Kidney glomerular epithelial cell (primary cell): ENCODE measurements around the gene PARD3B.
A peak's percentile ranks its signal among the peaks of the same experiment; 100 is the strongest.
"Not testable (repeated sequence)": the region's sequence is repeated elsewhere in the genome, so short reads cannot be mapped to it uniquely, and the experiment has no call there.

Source experiments
- DNase-seq: peaks from one replicate; lab custom pipeline; 2025; lab: John Stamatoyannopoulos, UW

PARD3B gene

DNA sequence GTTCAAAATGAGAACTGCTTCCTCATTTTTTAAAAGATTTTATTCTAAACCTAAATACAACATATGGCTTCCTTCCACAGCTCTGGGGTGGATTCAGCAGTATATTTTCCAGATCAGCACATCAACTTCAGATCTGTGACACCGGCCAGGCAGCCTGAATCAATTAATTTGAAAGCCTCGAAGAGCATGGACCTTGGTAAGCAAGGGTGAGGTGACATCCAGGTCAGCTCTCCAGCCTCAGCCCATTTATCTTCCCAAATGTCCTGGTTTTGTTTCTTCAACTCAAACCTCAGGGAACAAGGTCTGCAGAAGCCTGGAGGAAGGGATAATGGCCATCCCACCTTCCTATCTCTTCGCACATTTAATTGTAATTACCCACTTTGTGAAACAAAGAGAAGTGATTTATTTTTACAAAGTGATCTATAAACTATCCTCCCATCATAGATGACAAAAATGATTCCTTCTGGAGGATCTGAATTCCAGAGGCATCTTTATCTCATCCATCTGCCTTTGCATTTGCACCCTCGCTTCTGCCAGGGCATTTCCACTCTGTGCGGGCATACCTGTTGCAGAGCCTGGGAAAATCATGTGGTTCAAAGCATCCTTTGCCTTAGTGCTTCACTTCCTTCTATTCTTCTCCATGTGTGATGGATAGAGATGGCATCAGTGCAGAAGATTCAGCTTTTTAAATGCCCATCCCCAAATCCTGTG lies 648.0 kb downstream of the PARD3B start:
- no peak for DNase-seq

DNA sequence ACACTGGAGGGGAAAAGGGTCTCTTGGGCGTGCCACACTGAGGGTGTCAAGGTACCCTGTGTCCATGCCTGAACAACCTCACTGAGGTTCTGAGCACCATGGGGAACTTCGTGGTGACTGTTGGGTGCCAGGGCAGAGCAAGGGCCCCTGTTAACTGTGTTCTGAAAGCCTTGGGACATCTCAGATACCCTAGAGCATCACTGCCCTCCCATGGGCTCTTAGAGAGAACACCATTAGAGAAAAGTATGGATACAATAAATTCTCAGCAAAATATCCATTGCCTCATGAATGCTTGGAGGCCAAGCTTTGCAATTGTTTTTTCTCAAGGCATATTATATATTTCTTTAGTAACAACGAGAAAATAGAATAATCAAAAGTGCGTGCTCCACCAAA lies 648.6 kb downstream of the PARD3B start:
- no peak for DNase-seq

DNA sequence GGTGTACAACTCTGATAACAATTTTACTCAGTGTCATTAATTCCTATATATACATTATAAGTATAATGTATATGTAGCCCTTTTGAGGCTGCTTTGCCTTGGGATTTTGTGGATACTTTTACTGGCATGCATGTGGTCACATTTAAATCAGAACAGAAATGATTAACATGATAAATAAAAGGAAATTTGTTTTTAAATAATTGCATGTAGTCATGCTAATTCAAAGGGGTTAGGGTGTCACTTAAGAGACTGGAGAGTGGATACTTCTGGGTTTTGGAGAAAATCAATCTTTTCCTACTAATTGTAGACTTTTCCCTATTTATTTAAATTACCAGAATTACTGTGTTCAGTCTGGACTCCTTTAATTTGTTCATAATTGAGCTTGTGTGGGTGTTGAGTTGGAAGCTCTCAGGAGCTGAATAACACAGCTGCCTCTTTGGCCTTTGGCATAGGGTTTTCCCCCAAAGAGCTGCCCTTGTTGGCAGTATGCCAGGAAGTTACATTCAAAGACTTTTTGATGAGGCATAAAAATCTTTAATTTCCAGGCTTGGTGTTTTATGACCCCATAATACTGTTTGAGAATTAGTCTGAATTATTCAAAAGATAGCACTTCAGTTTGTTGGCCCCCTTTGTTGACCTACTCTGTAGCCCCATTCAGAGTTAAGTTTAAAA lies 652.3 kb downstream of the PARD3B start:
- DNase-seq, result no peak

DNA sequence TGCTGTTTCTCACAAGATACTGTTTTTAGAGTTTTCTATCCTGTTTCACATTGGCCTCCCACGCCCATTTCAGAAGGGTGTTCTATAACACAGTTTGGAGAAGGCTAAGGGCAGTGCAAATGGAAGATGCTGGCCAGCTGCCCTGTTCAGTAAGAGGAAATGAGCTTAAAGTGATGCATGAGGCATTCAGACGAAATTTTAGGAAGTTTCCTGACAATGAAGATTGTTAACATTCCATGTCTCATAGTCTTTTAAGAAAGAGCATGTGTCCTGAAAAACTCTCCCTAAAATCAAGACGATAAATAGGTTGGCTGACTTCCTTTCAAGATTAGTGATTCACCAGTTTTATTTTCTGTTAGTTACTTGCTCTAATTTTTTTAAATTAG lies 652.9 kb downstream of the PARD3B start:
- DNase-seq, result no peak

DNA sequence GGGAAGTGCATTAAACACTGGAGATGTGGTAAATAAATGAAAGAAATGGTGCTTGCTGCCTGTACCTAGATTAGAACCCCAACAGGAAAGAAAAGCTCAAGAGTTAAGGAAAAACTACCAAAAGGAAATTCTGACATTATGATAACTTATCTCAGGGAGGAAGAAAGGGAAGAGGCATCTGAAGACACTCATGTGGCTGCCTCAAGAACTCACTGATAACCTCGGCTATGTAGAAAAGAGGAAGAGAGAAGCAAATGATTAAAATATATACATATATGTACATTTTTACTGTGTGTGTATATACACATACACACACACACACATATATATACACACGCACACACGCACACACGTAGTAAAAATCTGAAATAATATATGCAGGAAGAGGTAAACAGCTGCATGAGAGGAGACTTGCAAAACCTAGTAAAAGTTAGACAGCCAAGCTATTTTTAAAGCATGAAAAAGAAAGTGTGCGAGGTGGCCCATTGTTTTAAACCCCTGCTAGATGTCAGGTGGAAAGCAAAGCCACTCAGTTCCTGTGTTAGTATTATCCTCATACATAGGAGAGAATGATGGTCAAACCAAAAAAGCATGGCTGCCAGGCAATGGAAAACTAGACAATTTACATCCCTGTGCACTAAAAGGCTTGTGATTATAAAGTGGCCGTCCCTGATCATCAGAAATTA lies 654.0 kb downstream of the PARD3B start:
- DNase-seq, result no peak

DNA sequence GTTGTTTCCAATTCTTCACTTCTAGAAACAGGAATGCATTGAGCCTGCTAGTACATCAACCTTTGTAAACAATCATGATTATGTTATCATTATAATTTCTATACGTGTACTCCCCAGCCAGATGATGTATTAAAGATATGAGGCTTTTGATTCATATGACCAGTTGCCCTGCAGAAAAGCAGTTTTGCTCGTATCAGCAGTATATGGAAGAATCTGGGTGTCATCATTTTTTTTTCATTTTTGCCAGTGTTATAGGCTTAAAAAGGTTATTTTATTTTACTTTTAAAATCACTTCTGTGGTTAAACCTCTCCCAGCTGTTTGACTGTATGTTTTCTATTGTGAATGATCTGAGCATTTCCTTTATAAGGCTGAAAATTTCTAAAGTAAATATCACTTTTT lies 665.2 kb downstream of the PARD3B start:
- no peak for DNase-seq

DNA sequence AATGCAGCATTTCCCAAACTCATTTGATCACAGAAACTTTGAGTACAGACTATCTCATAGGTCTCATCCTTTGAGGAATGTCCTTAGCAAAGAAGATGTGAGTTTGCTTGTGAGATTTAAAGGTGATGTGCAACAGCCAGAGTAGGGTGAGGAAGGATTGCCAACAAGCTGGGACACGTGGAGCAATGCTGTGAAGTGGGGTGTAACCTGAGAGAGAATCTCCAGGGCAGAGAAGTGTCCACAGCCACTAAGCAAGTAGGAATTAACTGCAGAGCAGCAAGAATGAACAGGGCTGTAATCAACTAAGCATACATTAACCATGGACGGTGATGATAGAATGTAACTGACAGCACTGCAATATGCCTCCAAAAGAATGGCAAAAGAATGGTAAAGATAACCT lies 667.1 kb downstream of the PARD3B start:
- DNase-seq, result no peak

DNA sequence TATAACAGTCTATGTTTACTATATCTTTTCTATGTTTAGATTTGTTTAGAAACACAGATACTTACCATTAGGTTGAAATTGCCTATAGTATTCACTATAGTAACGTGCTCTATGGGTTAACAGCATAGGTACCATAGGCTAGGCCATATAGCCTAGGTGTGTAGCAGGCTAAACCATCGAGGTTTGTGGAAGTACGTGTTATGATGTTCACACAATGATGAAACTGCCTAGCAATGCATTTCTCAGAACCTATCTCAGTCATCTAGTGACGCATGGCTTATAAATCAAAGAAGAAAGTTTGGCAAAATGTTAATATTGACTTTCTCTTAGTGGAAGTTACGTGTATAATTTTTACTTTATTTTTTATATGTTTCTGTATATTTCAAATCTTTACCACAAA lies 670.8 kb downstream of the PARD3B start:
- no peak for DNase-seq

DNA sequence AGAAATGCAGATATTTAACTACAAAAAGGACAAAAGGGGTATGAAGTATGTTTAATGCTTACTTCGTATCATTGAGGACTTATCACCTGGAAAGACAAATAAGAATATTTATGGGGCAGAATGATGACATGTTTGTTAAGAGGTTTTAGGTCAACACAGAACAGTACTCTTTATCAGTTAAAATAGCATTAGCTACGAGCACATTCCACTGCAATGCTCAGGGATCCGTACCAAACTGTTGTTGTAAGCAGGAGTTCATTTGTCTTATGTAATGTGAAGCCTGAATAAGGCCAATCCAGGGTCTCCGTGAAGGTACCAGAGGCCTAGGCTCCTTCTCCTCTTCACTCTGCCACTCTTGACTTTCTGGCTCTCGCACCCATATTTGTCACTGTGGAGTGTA lies 671.3 kb downstream of the PARD3B start:
- DNase-seq, result no peak

DNA sequence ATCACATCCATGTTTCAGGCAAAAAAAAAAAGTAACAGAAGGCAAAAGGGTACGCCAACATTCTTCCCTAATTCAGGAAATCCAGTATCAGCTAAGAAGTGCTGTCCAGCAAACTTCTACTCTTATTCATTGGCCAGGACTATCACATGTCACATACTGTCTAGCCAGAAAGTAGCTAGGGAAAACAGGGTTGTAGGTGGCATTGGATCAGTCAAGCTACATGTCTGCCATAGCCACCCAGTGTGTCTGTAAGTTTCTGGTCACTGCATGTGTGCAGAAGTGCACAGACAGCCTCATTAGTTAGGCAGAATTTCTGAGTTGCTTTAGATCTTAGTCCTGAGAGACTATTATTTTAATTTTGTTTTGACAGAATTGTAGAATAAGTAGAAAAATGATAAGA lies 671.7 kb downstream of the PARD3B start:
- no peak for DNase-seq

DNA sequence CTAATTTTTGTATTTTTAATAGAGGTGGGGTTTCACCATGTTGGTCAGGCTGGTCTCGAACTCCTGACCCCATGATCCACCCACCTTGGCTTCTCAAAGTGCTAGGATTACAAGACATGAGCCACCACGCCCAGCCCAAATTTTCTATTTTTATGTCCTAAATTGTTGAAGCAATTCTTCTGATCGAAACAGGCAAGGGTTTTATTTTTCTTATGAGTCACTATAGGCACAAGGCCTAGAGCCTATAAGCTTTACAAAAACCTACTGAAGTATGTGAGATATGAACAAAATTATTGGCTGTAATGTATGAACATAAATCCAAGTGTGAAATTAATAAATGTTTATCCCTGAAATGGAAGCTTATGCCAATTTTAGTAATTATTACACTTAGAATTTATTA lies 672.8 kb downstream of the PARD3B start:
- no peak for DNase-seq

DNA sequence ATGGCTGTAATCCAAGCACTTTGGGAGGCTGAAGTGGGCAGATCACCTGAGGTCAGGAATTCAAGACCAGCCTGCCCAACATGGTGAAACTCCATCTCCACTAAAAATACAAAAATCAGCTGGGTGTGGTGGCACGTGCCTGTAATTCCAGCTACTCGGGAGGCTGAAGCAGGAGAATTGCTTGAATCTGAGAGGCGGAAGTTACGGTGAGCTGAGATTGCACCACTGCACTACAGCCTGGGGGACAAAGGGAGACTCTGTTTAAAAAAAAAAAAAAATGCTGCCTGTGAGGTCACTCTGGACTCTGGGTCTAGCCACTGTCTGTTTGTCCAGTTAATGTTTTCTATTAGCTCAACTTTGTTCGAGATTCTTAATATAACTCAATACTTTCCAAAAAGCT lies 673.5 kb downstream of the PARD3B start:
- not testable (repeated sequence) for DNase-seq

DNA sequence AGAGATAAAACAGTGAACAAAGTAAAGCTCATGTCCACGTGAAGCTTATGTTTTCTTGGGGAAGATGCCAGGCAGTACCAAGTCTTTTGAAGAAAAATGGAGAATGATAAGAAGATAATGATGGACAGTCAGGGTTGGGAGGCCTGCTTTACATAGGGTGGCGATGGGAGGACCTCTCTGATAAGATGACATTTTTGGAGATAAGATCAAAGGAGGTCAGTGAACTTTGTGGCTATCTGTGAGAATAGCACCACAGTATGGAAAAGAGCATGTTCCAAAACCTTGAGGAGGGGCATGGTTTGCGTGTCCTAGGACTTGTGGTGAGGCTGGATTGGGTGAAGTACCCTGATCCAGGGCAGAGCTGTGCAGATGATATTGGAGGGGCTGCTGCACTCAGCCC lies 675.3 kb downstream of the PARD3B start:
- no peak for DNase-seq

DNA sequence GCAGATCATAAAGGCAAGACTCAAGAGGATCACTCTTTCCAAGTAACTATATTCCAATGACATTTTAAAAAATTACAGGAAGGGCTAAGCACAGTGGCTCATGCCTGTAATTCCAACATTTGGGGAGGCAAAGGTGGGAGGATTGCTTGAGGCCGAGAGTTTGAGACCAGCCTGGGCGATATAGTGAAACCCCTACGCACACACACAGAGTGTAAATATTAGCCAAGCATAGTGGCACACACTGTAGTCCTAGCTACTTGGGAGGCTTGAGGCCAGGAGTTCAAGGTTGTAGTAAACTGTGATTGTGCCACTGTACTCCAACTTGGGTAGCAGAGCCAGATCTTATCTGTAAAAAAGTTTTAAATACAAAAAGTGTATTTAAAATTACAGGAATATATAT lies 686.8 kb downstream of the PARD3B start:
- no peak for DNase-seq

DNA sequence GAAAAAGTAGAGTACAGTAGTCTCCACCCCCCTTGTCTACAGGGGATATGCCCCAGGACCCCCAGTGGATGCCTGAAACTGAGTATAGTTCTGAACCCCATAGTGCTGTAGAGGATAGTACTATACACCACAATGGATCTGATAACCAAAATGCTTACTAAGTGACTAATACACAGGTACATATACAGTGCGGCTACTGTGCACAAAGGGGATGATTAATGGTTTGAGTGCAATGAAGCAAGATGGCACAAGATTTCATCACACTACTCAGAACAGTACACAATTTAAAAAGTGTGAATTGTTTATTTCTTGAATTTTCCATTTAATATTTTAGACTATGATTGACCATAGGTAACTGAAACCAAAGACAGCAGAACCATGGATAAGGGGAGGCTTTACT lies 690.2 kb downstream of the PARD3B start:
- DNase-seq, result peak; percentile 52

DNA sequence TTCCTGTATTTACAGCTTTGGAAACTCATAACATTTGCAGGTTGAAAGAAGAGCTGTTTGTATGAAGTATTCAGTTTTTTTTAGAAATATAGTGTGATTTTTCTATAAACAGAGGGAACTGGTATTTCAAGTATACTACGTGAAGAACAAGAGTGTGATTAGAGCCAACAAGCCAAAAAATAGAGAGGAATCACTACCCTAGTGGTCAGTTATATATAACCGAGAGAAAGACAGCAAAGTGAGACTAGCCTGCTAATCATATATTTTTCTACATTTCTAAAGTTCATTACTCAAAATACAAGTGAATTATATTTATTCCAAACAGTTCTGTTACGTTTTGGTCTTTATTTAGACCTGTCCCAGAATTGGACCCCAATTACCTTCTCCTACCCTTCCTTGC lies 692.2 kb downstream of the PARD3B start:
- DNase-seq, result no peak

DNA sequence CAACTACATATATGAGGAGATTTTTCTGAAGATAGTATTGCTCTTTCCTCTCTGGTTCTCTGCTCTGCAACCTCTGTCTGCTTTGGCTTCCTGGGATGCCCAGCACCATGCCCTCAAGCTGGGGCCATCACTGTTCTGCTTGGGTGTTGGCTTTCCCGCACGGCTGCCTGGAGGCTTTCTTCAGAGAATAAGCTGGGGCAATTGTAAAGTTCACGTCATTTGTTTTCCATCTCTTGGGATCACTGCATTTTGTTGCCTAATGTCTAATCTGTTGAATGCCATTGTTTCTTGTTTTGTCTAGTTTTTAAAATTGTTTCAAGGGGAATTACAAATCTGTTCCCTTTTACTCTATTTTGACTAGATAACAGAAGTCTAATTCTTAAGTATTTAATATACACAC lies 699.7 kb downstream of the PARD3B start:
- no peak for DNase-seq

DNA sequence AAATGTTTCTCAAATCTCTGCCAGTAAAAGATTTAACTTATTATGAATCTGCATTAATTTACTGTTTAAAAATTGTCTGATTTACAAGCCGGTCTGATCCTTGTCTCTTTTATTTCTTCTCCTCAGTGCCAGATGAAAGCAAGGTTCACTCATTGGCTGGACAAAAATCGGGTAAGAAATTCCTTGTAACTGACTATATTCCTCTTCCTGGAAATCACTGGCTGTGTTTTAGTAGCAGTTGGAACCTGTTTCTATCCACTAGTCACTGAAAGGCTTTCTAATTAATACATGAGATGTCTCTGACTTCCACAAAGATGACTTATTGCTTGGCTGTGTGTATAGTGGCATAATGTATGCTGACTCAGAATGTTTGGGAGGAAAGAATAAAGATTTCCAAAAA lies 700.4 kb downstream of the PARD3B start:
- no peak for DNase-seq

DNA sequence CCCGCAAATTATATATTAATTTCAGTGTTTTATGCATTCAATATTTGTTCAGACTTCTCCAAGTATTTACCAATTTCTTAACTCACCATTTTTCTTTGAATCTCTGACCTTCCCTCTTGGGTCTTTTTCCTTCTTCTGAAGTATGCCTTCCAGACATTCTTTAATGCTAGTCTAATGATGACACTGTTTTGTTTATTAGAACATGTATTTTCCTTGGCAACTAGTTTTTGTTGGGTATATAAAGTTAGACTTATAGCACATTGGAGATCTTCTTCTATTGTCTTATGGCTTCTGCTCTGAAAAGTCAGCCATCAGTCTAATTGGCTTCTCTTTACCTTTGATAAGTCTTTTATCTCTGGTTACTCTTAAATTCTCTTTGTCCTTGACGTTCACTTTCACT lies 713.8 kb downstream of the PARD3B start:
- peak; percentile 14 for DNase-seq

DNA sequence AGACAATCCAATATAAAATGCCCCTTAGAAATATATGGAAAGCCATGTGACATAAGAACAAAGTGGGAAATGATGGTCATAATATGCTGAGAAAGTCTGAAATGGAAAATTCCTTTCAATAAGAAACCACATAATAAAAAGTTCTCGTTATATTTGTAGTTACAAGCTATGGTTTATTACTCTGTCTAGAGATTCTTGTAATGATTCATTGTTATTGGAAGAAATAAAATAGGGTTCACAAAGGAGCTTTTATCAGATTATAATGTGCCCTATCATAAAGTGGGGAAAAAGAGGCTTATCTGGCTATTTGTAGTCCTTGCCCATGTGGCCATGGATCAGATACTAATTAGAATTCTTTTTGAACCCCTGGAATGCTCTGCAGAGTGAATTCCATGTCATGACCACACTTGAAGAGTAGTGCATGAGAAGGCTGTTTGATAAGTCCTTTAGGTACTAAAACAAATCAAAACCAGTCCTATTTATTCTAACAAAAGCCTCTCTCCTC lies 716.3 kb downstream of the PARD3B start:
- DNase-seq, result no peak

DNA sequence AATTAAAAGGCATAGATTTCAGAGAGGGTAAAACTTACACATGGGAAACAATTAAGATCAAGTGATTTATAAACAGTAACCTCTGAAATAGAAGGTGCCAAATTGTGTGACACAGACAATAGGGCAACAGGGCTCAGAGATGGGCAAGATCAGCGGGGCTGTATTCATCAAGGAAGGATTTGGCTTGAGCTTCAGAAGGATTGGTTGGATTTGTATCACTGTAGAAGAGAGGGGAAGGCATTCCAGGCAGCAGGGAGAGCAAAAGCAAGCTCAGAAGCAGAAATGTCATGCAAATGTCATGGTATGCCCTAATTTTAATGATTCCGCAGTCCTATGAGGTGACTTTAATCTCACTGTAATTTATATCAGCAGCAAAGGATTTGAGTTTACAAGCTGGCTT lies 722.0 kb downstream of the PARD3B start:
- DNase-seq, result no peak

DNA sequence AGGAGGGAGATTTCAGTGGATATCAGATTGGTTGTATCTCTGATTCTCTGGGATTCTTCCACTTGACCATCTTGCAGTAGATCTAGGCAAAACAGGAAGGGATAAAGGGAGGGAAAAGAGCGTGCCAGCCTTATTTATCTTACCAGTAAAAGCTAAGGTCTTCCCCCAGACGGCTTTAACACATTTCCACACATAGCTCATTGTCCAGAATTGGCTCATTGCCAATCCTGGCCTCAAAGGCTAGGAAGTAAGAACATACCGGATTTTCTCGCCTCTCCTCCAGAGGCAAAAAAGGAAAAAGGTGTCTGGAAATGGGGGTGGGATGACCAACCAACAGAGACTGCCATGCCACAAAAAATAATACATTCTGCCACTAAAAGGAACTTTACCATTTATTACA lies 725.4 kb downstream of the PARD3B start:
- DNase-seq, result no peak

DNA sequence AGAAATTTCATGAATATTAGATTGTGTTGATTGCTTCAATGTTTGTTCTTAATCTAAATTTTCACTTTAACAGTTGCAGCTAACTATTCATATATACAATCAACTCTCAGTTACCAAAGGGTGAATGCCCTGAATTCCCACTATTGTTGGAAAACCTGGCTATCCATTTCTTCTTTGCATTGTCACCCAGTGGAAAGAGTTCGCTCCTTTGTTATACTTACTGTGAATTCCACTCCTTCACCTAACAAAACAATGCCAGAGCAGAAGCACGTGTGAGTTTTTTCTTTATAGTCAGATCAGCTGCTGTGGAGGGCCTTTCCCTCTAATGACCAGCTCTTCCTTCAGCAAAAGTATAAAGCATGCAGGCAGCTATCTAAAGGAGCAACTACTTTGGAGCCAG lies 727.9 kb downstream of the PARD3B start:
- no peak for DNase-seq
